Ureter (tissue), 1 donor: Measurements from ENCODE around the gene PJA2. TPM values are rescaled to one million over a fixed set of nuclear protein-coding genes. Genes with fewer than 3 reads are reported as not detected.

Experiments
- DNase-seq: peaks from one replicate; pipeline ENCODE4 v3.0.0-alpha.2; 2020; ENCODE audit warnings: low spot score
- total RNA-seq: library from RNA; stranded (reverse); gene quantifications from one replicate; pipeline ENCODE4 v1.2.4, GENCODE V29; 2023
- donor health status: DM: yes; HTN: yes; CAD: no.

The PJA2 gene
- total RNA-seq, 1 donor from 2014 or later = 102 TPM

DNA sequence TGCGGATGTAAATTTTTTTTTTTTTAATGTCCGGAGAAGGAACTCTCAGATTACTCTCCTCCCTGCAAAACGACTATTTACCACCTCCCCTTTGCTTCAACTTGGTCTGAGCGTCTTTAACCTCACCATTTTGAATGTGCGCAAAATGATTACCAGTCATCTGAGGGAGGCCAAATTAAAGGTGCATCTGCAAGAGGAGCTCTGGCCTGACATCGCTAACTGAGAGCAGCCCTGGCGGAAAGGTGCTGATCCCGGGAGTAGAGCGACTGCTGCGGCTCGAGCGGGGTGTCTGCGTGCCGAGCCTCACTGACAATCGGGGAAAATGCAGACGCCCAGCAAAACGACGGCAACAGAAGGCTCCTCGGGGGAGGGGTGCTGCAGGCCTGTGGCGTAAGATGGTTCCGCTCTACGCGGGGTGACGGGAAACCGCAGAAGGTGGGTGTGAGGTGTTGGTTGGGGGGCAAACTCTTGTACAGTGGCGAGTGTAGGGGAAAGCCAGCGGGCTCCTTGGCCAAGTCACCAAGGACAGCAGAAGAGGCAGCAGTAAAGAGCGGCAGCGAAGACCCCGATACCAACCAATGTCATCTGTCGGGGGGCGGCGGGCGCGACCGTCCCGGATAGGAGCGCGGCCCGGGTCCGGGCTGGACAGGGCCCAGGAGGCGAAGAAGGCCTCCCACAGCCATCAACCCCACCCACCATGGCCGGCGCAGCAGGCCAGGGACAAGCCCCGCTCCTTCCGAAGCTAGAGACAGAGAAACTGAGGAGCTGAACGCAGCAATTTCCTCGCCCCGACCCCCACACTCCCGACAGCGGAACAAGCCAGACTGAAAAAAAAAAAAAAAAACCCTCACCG lies 557 bp downstream of the PJA2 start:
- DNase-seq = peak; percentile 73

DNA sequence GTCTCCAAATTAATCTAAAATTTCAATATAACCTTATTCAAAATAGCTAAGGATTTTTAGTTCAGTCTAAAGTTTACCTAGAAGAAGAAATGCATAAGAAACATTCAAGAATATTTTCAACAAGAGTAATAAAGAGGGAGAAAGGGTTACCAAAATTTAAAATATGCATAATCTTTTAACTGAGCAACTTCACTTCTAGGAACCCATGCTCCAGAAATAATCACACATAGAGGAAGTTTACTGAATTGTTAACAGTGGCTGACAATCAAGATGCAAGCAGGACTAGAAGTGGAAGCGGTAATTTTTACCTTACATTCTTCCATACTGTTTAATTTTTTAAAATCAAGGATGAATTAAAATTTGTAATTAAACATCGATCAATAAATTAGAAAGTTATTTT lies 1.9 kb downstream of the PJA2 start:
- no peak for DNase-seq

DNA sequence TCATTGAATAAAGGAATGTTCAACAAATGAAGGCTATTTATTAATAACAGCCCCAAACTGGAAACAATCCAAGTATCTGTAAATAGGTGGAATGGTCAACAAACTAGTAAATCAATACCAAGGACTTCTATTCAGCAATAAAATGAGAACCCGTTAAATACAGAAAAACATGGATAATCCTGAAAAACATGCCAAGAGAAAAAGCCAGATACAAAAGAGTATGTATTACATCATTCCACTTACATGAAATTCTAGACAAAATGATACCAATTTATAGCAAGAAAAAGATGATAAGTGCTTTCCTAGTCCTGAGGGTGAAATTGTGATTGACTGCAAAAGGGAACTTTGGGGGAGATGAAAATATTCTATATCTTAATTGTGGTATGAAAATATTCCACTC lies 3.1 kb downstream of the PJA2 start:
- no peak for DNase-seq

DNA sequence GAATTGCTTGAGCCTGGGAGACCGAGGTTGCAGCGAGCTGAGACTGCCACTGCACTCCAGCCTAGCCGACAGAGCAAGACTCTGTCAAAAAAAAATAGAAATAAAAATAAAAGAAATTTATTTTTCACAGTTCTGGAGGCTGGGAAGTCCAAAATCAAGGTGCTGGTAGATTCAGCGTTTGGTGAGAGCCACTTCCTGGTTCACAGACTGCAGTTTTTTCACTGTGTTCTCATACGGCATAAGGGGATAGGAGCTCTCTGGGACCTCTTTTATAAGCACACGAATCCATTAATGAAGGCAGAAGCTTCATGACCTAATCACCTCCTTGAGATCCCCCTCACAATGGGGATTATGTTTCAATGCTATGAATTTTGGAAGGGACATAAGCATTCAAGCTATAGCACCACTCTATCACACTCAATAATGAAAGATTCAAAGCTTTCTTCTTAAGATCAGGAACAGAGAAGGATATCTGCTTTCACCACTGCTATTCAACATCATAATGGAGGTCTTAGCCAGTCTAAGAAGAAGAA lies 5.3 kb downstream of the PJA2 start:
- no peak for DNase-seq

DNA sequence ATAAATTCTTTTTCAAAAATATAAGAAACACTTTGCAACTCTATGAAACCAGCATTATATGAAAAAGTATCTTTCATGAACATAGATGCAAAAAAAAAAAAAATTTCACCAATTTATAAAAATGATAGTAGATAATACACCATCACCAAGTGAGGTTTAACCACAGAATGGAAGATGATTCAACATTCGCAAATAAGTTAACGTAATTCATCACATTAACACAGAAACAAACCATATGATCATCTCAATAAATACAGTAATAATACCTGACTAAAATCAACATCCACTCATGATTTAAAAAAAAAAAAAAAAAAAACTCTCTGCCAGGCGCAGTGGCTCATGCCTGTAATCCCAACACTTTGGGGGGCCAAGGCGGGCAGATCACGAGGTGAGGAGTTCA lies 6.3 kb downstream of the PJA2 start:
- no peak for DNase-seq

DNA sequence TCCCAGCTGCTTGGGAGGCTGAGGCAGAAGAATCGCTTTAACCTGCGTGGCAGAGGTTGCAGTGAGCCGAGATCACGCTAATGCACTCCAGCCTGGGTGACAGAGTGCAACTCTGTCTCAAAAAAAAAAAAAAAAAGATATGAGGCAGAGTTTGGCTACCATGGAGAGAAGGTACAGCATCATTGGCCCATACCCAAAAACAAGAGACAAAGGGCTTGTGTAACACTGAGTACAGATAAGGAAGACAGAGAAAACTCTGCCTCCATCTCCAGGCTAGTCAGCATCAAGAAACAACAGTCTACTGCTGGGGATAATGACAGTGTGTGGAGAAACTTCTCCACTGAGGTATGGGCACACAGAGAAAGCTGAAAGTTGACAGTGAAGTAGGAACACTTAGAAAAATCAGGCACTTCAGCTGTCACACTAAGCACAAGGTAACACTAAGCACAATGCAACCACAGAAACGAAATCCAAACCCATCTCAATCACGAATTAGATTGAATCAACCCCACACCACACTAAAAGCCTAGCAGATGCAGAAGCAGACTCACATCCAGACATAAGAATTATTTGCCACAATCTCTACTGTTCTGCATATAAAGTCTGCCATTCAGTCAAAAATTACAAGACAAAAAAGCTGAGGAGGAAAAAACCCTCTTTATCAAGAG lies 10.5 kb downstream of the PJA2 start:
- no peak for DNase-seq

DNA sequence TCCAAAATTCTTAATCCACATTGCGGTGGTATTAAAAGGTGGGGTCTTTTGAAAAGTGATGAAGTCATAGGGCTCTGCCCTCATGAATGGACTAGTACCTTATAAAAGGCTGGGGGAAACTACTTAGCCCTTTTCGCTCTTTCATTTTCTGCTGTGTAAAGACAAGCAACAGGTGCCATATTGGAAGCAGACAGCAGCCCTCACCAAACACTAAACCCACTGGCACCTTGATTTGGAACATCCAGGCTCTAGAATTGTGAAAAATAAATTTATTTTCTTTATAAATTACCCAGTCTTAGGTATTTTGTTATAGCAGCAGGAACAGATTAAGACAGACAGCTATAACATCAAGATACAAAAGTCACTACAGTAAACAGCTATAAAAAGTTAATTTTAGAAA lies 12.8 kb downstream of the PJA2 start:
- DNase-seq = no peak

DNA sequence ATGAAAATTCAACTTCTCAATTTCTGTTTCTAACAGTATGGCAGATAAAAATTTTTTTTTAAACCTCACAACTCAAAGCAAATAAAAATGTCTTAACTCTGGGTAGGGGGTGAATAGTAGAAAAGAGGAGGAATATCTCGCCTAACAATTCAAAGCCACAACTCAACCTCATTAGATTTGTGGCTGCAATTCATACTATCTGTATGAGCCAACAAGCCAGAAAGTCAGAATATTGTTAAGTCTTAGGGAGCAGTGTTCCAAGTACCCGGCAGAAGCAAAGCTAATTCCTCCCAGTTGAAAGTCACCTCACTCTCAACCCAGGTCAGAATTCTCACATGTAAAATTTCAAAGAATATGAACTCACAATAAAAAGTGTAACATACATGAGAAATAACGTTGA lies 15.0 kb downstream of the PJA2 start:
- no peak for DNase-seq

DNA sequence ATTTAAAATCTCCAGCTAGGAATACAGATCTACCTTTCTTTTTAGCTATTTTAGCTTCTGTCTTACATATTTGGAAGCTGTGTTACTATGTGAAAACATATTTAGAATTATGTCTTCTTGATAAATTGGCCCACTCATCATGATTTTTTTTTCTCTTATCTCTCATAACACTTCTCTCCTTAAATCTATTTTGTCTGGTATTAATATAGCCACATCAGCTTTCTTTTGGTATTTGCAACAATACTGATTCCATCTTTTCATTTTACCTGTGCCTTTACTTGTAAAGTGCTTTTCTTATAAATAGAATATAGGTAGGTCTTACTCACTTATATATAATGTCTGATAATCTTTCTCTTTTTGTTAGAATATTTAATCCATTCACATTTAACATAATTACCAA lies 19.6 kb downstream of the PJA2 start:
- DNase-seq = no peak

DNA sequence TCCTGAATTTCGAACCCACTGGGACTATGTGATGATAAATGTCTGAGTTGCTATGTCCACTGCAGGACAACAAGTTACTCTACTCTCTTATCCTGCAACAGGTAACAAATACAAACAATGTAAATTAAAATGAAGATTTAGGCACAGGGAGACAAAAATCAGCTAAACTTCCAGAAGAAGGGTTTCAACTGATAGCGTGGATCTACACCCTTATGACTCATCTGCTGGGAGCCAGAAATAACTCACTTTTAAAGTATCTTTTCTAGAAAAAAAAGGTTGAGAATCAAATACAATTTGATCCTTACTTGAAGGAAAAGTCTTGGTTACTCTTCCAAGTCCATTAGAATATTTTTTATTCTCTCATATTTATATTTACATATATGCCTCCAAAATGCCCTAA lies 21.4 kb downstream of the PJA2 start:
- no peak for DNase-seq

DNA sequence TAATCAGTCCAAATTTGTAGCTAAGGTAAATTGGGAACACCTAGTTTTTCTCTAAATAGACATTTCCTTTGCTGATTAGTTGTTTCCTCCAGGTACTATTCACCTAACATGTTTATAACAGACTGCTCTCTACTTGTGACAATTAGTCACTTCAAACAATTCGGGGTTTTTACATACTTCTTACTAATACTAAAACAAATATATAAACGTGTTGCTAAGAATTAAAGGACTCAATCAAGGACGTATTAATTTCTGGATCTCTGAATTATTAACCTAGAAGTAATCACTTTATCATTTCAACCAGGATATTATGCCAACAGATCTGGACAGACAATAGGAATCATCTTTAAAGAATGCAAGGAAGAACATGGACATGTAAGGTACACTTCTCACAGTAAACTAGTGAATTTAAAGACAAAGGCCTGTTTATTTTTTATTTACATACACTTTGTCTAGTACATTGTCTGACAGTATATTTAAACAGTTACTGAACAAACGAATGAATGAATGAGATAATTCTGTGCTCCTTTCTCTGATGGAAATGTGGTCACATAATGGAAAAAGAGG lies 22.3 kb downstream of the PJA2 start:
- DNase-seq = no peak

DNA sequence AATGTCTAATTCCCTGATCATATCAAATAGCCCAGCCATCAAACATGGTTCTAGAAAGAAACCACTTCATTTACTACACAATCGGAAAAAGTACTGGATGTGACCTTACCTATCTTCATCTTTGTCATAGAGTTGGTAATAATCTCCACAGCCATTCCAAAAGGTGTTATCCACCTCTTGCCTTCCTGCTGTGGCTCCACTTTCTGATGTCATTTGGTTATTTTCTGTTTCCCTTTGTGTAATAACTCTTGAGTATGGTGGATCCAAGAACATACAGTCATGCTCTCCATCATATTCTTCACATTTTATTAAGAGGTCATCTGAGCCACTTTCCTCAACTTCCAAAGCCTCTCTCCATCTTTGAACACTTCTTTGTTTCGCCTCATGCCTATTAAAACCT lies 31.7 kb downstream of the PJA2 start:
- DNase-seq = no peak

DNA sequence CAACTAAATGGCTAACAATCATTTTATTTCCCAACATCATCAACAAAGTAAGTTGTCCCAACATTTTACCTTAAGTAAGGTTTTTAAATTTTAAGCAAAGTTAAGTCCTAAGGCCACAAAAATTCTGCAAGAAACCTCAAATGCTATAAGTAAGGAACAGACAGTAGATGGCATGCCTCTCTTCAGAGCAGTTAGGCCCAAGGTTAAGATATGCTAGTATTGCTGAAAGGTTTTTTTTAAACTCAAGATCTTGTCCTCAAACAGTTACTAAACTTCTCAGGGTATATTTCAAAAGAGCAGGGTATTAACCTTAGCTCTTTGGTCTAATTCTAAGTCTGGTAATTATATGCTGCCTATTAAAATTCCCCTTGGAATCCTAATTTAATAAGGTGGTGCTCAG lies 35.1 kb downstream of the PJA2 start:
- no peak for DNase-seq

DNA sequence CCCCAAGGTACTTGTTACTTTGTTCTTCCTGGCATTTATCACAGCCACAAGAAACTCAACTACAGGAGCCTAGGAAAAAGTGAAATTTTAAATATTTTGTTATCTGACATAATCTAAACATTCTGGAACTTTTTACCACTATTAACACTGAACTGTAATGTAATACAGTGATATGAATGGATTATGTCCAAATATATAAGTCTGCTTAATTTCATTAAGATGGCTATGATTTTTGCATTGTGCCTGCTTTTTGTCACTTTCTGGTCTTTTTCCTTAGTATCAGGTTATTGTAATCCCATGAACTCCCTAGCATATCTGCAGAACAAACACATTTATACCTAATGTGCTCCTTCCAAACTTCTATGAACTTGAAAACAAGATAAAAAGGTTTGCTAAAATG lies 35.8 kb downstream of the PJA2 start:
- no peak for DNase-seq

DNA sequence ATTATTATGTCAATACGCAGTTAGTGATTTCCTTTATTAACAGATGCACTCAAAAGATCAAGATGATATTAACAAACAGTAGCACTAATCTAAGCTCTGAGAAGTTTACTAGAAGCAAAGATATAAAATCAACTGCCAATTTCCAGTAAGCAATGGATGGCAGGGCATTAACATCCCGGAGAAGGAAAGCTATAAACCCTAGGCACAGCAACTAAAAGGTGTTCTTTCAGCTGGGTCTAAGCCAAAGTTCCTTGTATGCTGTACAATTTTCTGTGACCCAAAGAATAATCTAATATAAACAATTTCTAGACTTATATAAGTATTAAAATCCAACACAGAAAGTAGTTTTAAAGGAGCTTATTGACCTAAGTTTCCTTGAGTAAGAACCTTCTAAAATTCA lies 39.4 kb downstream of the PJA2 start:
- DNase-seq = no peak

DNA sequence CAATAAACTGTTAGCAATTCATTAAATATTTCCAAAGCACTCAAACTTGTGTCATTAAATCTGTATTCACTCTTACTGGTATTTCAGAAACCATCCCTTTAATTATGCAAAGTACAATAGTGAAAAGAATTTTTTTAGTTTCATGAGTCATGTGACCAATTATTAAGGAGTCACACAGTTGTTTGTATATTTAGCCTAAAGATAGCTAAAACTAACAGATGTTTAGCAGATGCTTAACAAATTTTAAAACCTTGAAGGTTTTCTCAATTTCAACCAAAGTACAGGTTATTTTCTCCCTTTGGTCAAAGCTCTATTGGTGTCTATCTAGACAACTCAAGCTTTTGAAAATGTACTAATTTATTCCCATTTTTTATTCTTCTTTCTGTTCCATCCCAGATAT lies 44.1 kb downstream of the PJA2 start:
- no peak for DNase-seq

DNA sequence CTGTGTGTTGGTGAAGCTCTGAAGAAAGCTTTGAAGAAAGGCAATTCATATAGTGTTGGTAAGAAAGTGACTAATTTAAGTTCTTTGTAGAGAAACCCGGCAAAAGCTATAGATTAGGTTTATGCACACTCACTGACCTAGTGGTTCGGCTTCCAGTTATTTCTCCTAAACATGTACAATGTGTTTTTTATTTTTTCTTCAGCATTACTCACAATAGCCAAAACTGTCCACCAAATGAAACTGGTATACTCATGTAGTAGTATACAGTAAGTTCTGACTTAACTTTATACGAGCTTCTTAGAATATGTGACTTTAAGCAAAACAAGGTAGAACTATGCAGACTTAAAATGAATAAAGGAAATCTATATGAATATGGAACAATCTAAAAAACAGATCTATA lies 44.8 kb downstream of the PJA2 start:
- DNase-seq = no peak

DNA sequence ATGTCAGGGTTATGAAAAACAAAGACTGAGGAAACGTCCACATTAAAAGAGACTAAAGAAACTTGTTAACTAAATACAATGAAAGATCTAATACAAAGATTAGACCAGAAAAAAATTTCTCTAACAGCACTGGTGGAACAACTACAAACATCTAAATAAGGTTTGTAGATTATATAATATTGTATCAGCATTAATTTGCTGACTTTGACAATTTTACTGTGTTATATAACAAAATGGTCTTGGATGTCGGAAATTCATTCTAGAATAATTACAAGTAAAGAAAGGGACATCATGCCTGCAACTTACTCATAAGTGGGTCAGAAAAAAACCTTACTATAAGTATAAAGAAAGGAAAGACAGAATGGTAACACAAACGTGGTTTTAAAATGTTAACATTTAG lies 50.1 kb downstream of the PJA2 start:
- DNase-seq = no peak

DNA sequence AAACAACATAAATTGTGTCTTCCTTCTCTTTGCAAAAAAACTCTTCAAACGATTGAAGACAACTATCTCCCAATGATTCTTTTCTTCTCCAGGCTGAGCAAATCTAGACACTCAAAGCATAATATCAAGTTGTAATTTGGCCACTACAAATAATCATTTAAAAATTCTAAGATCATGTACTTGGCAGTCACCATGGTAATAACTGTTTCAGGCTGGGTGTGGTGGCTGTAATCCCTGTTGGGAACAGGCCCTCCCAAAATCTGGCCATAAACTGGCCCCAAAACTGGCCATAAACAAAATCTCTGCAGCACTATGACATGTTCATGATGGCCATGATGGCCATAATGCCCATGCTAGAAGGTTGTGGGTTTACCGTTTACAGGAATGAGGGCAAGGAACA lies 52.0 kb downstream of the PJA2 start:
- no peak for DNase-seq

DNA sequence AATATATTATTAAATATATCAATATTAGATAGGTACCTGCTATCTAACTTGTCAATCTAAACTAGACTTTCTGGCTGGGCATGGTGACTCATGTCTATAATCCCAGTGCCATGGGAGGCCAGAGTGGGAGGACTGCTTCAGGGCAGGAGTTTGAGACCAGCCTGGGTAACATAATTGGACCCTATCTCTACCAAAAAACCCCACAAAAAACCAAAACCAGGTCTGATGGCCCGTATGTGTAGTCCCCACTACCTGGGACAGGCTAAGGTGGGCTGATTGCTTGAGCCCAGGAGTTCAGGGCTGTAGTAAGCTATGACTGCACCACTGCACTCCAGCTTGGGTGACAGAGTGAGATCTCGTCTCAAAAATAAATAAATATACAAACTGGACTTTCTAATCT lies 55.0 kb downstream of the PJA2 start:
- DNase-seq = no peak

DNA sequence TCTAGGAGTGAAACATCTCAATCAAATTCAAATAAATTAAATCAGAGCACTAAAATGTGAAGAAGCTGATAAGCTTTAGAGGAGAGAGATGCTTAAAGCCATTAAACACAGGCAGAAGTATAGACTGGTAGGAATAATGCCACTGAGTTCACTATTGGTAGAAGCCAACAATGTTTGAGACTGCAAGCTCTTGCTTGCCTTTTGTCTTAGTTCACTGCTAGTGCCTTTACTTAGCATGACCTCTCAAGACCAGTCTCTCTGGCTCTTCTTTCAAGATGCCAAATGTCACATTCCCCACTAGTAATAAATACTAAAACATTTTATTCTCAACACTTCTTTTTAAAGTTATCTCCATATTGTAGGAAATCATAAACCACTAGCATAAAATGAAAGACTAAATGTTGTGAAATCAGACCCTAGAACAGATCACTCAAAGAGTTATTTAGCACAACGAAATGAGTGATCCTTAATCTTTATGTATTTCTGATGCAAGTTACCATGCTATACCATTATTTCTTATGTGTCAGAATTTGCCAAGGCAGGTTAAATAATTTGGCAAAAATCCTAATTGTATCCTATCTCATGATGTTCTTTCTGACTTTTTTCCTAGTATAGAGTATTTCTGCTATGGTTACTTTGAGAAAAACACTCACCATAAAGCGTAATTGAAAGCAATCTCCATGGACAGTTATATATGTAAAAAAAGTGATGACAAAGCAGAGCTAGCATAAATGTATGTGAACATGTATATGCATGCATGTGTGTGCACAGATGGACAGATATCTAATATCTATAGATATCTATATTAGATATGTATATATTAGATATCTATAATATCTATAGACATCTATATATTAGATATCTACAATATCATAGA lies 57.5 kb downstream of the PJA2 start:
- DNase-seq = no peak
